ENCODE results near the gene PIGS. TPM values are rescaled to one million over a fixed set of nuclear protein-coding genes. Genes with fewer than 3 reads are reported as not detected.

The PIGS gene
- total and polyA plus RNA-seq, 2 of the 4 experiments (the other 2 are of a cell fraction): 28.7 to 78.9 TPM

- H2BK20ac ChIP-seq (ENCODE audit: low read depth, low read length): no peak overlapping the region
- CTCF ChIA-PET: no interaction called here
- H2AFZ ChIP-seq (replicated peaks; ENCODE audit: low read length, poor library complexity): no peak overlapping the region
- no peak overlapping the region for H3K4me2 ChIP-seq (ENCODE audit: low read depth, low read length)
- no peak overlapping the region for H3K4ac ChIP-seq (ENCODE audit: low read depth, low read length)
- no peaks in the 10 kb centered on the region for H3K79me1 ChIP-seq (ENCODE audit: low read depth in 1 of 2, low read length in 2 of 2)
- peaks cover 13% of the 10 kb centered on the region for H3K4me1 ChIP-seq (ENCODE audit: control insufficient read depth, insufficient read depth, low read length)
- H3K14ac ChIP-seq (replicated peaks; ENCODE audit: low read depth, low read length): no peak overlapping the region
- H3K9me1 ChIP-seq (ENCODE audit: insufficient read depth, low read length): peaks cover 6% of the 10 kb centered on the region
- dilution Hi-C loops (cut with HindIII; ENCODE audit: low sequenced_read_pairs, unreplicated experiment) (no loop called here), intact Hi-C loops (cut with micrococcal nuclease) (no loop called here), in situ Hi-C loops (cut with MboI; ENCODE audit: low sequenced_read_pairs) (no loop called here)
- no peak overlapping the region for H3K27ac ChIP-seq (ENCODE audit: insufficient read depth, low read length)
- no peak overlapping the region for H2AK5ac ChIP-seq (ENCODE audit: low read depth, low read length)
- no peak overlapping the region for H3K4me3 ChIP-seq (ENCODE audit: insufficient read depth, low read depth, low read length)
- H3K9ac ChIP-seq (ENCODE audit: low read depth, low read length): no peak overlapping the region
- no peak overlapping the region for H4K8ac ChIP-seq (ENCODE audit: low read depth in 2 of 2, low read length in 2 of 2)
- H3K23ac ChIP-seq (ENCODE audit: low read depth, low read length): no peak overlapping the region
- H2BK120ac ChIP-seq (ENCODE audit: low read depth, low read length): no peak overlapping the region
- H4K20me1 ChIP-seq (ENCODE audit: insufficient read depth, low read length): no peaks in the 10 kb centered on the region
- POLR2A ChIA-PET (ENCODE audit: unreplicated experiment): no interaction called here
- 56% methylated on average over 5 of the region's 8 CpGs; no CpG with 5 or more reads in 1 of the 2 experiments for WGBS, 2 experiments (ENCODE audit: extremely low coverage in 2 of 2, insufficient read length in 1 of 2)
- no peak overlapping the region for H2BK15ac ChIP-seq (ENCODE audit: low read depth, low read length)
- peaks cover 20% of the 10 kb centered on the region for H3K27me3 ChIP-seq (ENCODE audit: control insufficient read depth, insufficient read depth, low read length)
- DNase-seq (no peak), ATAC-seq (ENCODE audit: low read depth) (no peak)
- H3K36me3 ChIP-seq (ENCODE audit: control insufficient read depth, insufficient read depth, low read length): no peaks in the 10 kb centered on the region
- H2BK5ac ChIP-seq (ENCODE audit: low read depth, low read length, poor library complexity, severe bottlenecking): no peak overlapping the region
- H2AK9ac ChIP-seq (replicated peaks; ENCODE audit: low read depth, low read length, poor library complexity): no peak overlapping the region
- TF ChIP-seq MAZ (IDR thresholded peaks at IDR 0.05; ENCODE audit: borderline replicate concordance, low read depth, low read length): no peak
- no peak for TF ChIP-seq MAFK (IDR thresholded peaks at IDR 0.05; ENCODE audit: low read depth, low read length)
- no peak for TF ChIP-seq RFX5 (IDR thresholded peaks at IDR 0.05; ENCODE audit: low read depth, low read length)
- no peak for TF ChIP-seq CTCF (conservative IDR thresholded peaks at IDR 0.05; ENCODE audit: low read depth, low read length)
- TF ChIP-seq RCOR1 (IDR thresholded peaks at IDR 0.05; ENCODE audit: insufficient replicate concordance, low read length): no peak
- TF ChIP-seq SMC3 (IDR thresholded peaks at IDR 0.05; ENCODE audit: low read depth, low read length): no peak
- TF ChIP-seq CHD1 (IDR thresholded peaks at IDR 0.05; ENCODE audit: low read depth, low read length): no peak
- TF ChIP-seq CEBPB (IDR thresholded peaks at IDR 0.05; ENCODE audit: low read depth, low read length): no peak
- no peak for TF ChIP-seq USF2 (IDR thresholded peaks at IDR 0.05; ENCODE audit: low read depth, low read length)
- TF ChIP-seq ELK1 (IDR thresholded peaks at IDR 0.05; ENCODE audit: borderline replicate concordance, low read depth, low read length): no peak
- TF ChIP-seq FOS (IDR thresholded peaks at IDR 0.05; ENCODE audit: low read depth, low read length): no peak
- TF ChIP-seq RAD21 (IDR thresholded peaks at IDR 0.05; ENCODE audit: low read length): no peak
- TF ChIP-seq NFE2L2 (IDR thresholded peaks at IDR 0.05; ENCODE audit: low read depth, low read length): no peak
- H3K9me3 ChIP-seq (ENCODE audit: control insufficient read depth, insufficient read depth, low read length): no peaks in the 10 kb centered on the region
- no peak overlapping the region for H3K56ac ChIP-seq (ENCODE audit: extremely low read depth, insufficient read depth, low read length)
- no peak overlapping the region for H4K91ac ChIP-seq (ENCODE audit: insufficient read depth, low read depth, low read length)
- H4K5ac ChIP-seq (ENCODE audit: low read depth, low read length): no peak overlapping the region
- H3K18ac ChIP-seq (ENCODE audit: low read depth, low read length): no peak overlapping the region
- BruUV-seq (replicated peaks): no TSS peak
Measured at GRCh38 chr17:28526381-28526780, 44.9 kb downstream of the PIGS start.

Measured in IMR-90 (cell line).